Chondrocyte (in vitro differentiated cells): Measurements from ENCODE around the gene PRDM5. TPM values are rescaled to one million over a fixed set of nuclear protein-coding genes. Genes with fewer than 3 reads are reported as not detected.

Experiments used
- DNase-seq: peaks from one replicate; pipeline ENCODE4 v3.0.0; 2021; ENCODE audit warnings: mixed read lengths, low spot score
- H3K27ac Mint-ChIP-seq: one replicate; pipeline ENCODE4 v1.8.0; 2021; ENCODE audit warnings: mild to moderate bottlenecking, moderate library complexity, mixed read lengths; ENCODE audit not compliant: unreplicated experiment
- H3K27me3 Mint-ChIP-seq: 2 replicates; pipeline ENCODE4 v1.8.0; 2021; ENCODE audit warnings: low read depth, mixed read lengths
- H3K36me3 Mint-ChIP-seq: 2 replicates; pipeline ENCODE4 v1.8.0; 2021; ENCODE audit warnings: low read depth, mixed read lengths
- H3K4me1 Mint-ChIP-seq: 2 replicates; pipeline ENCODE4 v1.8.0; 2021; ENCODE audit warnings: low read depth, mild to moderate bottlenecking, mixed read lengths
- H3K4me3 Mint-ChIP-seq: one replicate; pipeline ENCODE4 v1.8.0; 2021; ENCODE audit warnings: mild to moderate bottlenecking, moderate library complexity, mixed read lengths; ENCODE audit not compliant: unreplicated experiment
- H3K9me3 Mint-ChIP-seq: 2 replicates; pipeline ENCODE4 v1.8.0; 2021; ENCODE audit warnings: low read depth, mixed read lengths
- CTCF ChIP-seq: fragments of 200-600 bp; sonication (generic); IDR thresholded peaks from 2 replicates; pipeline ENCODE4 v1.5.0; 2021; ENCODE audit warnings: antibody characterized with exemption, mild to moderate bottlenecking, moderate library complexity
- total RNA-seq: library from RNA; stranded (reverse); gene quantifications from 3 replicates; pipeline ENCODE4 v1.2.1, GENCODE V29; 2021

PRDM5 gene
- total RNA-seq, 1 donor from 2014 or later, result 9.3 TPM

GRCh38 chr4:120760047-120760446 is 162.5 kb downstream of the PRDM5 start:
- no peak for TF ChIP-seq CTCF
- H3K4me3 Mint-ChIP-seq, result no peak overlapping the region
- H3K36me3 Mint-ChIP-seq, result no peaks in the 10 kb centered on the region
- DNase-seq, result no peak
- no peaks in the 10 kb centered on the region for H3K9me3 Mint-ChIP-seq
- no peak overlapping the region for H3K27ac Mint-ChIP-seq
- no peaks in the 10 kb centered on the region for H3K27me3 Mint-ChIP-seq
- peaks cover 6% of the 10 kb centered on the region for H3K4me1 Mint-ChIP-seq

- H3K27me3 Mint-ChIP-seq, result no peaks in the 10 kb centered on the region
- peaks cover 6% of the 10 kb centered on the region for H3K36me3 Mint-ChIP-seq
- no peak overlapping the region for H3K4me3 Mint-ChIP-seq
- DNase-seq, result no peak
- H3K4me1 Mint-ChIP-seq, result peaks cover 7% of the 10 kb centered on the region
- no peak overlapping the region for H3K27ac Mint-ChIP-seq
- peaks cover 5% of the 10 kb centered on the region for H3K9me3 Mint-ChIP-seq
- TF ChIP-seq CTCF, result no peak
Observed at GRCh38 chr4:120755864-120756263, 166.7 kb downstream of the PRDM5 start.

- Mint-ChIP-seq H3K27ac (no peak overlapping the region), H3K27me3 (no peaks in the 10 kb centered on the region)
Observed at GRCh38 chr4:120754590-120754989, 167.9 kb downstream of the PRDM5 start.

GRCh38 chr4:120753854-120754253 is 168.7 kb downstream of the PRDM5 start:
- Mint-ChIP-seq H3K27me3 (no peaks in the 10 kb centered on the region), H3K4me3 (no peak overlapping the region), H3K27ac (no peak overlapping the region), H3K9me3 (peaks cover 10% of the 10 kb centered on the region), H3K4me1 (peaks cover 7% of the 10 kb centered on the region), H3K36me3 (peaks cover 11% of the 10 kb centered on the region)
- no peak for TF ChIP-seq CTCF
- no peak for DNase-seq

More at GRCh38 chr4:120754590-120754989, 167.9 kb downstream of the PRDM5 start:
- H3K36me3 Mint-ChIP-seq, result peaks cover 11% of the 10 kb centered on the region
- H3K4me3 Mint-ChIP-seq, result no peak overlapping the region
- no peak for DNase-seq
- peaks cover 7% of the 10 kb centered on the region for H3K4me1 Mint-ChIP-seq
- no peak for TF ChIP-seq CTCF
- peaks cover 10% of the 10 kb centered on the region for H3K9me3 Mint-ChIP-seq

GRCh38 chr4:120750152-120750525 is 172.4 kb downstream of the PRDM5 start:
- peaks cover 10% of the 10 kb centered on the region for H3K9me3 Mint-ChIP-seq
- TF ChIP-seq CTCF, result no peak
- no peaks in the 10 kb centered on the region for H3K27me3 Mint-ChIP-seq
- H3K4me3 Mint-ChIP-seq, result no peak overlapping the region
- peaks cover 7% of the 10 kb centered on the region for H3K4me1 Mint-ChIP-seq
- no peak overlapping the region for H3K27ac Mint-ChIP-seq
- H3K36me3 Mint-ChIP-seq, result peaks cover 11% of the 10 kb centered on the region
- no peak for DNase-seq
